GM21825 (cell line): Measurements from ENCODE around the gene NTM.

ENCODE experiments used
- ATAC-seq: cut with Tn5 transposase; IDR thresholded peaks from one replicate; pipeline ENCODE4 v1.9.1; 2021; ENCODE audit warnings: mild to moderate bottlenecking, moderate library complexity; ENCODE audit not compliant: unreplicated experiment

Gene NTM

GRCh38 chr11:131696690-131697089, 326.3 kb downstream of the NTM start:
- no peak for ATAC-seq

GRCh38 chr11:131703311-131703710, 332.9 kb downstream of the NTM start:
- no peak for ATAC-seq

- no peak for ATAC-seq
Measured at GRCh38 chr11:131704682-131705081, 334.3 kb downstream of the NTM start.

- no peak for ATAC-seq
Measured at GRCh38 chr11:131710511-131710910, 340.1 kb downstream of the NTM start.

- ATAC-seq: no peak
Measured at GRCh38 chr11:131712897-131713296, 342.5 kb downstream of the NTM start.

- no peak for ATAC-seq
Measured at GRCh38 chr11:131713529-131714134, 343.2 kb downstream of the NTM start.

- ATAC-seq: no peak
Measured at GRCh38 chr11:131717616-131718015, 347.2 kb downstream of the NTM start.

- no peak for ATAC-seq
Measured at GRCh38 chr11:131723088-131723487, 352.7 kb downstream of the NTM start.

GRCh38 chr11:131724436-131724975, 354.1 kb downstream of the NTM start:
- ATAC-seq: no peak

GRCh38 chr11:131734871-131735270, 364.5 kb downstream of the NTM start:
- no peak for ATAC-seq

GRCh38 chr11:131737357-131737756, 366.9 kb downstream of the NTM start:
- no peak for ATAC-seq

GRCh38 chr11:131739243-131739882, 368.9 kb downstream of the NTM start:
- ATAC-seq: no peak

GRCh38 chr11:131744847-131745246, 374.4 kb downstream of the NTM start:
- no peak for ATAC-seq

- ATAC-seq: no peak
Measured at GRCh38 chr11:131745405-131745804, 375.0 kb downstream of the NTM start.

- ATAC-seq: no peak
Measured at GRCh38 chr11:131746201-131746600, 375.8 kb downstream of the NTM start.

- ATAC-seq: no peak
Measured at GRCh38 chr11:131748151-131749050, 378.0 kb downstream of the NTM start.

- no peak for ATAC-seq
Measured at GRCh38 chr11:131749101-131749500, 378.7 kb downstream of the NTM start.

GRCh38 chr11:131750152-131750551, 379.7 kb downstream of the NTM start:
- no peak for ATAC-seq

GRCh38 chr11:131750692-131751091, 380.3 kb downstream of the NTM start:
- no peak for ATAC-seq

GRCh38 chr11:131754671-131755070, 384.3 kb downstream of the NTM start:
- no peak for ATAC-seq

- ATAC-seq: no peak
Measured at GRCh38 chr11:131756479-131757110, 386.2 kb downstream of the NTM start.
